HG03045 (cell line): ENCODE measurements around the gene PPP2R5E.
"Not testable (repeated sequence)": the region's sequence is repeated elsewhere in the genome, so short reads cannot be mapped to it uniquely, and the experiment has no call there.

ENCODE experiments used
- ATAC-seq: cut with Tn5 transposase; IDR thresholded peaks from one replicate; pipeline ENCODE4 v1.9.1; 2021; ENCODE audit warnings: mild to moderate bottlenecking, moderate library complexity; ENCODE audit not compliant: unreplicated experiment

Gene PPP2R5E

GRCh38 chr14:63387711-63388110, 155.5 kb downstream of the PPP2R5E start:
- ATAC-seq = no peak

DNA sequence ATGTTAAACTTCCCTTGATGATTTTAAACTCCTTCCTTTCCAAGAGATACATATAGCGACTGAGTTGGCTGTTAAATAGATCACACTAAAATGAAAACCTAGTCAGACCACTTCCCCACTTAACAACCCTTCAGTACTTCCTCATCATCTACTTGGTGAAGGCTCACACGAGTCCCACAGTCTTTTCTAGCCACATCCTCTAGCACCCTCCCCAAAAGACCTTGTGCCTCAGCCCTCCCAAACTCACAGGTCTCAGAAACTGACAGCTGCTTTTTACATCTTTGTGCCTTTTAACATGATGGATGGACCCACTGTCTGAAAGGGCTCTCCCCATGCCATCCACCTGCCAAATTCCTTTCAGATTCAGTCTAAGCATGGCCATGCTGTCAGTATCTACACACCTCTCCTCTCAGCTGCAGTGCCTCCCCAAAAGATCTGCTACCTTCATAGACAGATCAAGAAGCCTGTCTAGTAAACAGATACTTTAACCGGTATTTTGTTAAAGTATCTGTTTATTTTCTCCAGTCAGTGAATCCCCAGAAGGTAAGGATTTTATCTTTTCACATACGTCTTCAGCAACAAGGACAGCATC, 159.3 kb downstream of the PPP2R5E start:
- ATAC-seq = no peak

- no peak for ATAC-seq
These were observed 164.7 kb downstream of the PPP2R5E start for GRCh38 chr14:63378444-63378843.

GRCh38 chr14:63375769-63376168, 167.4 kb downstream of the PPP2R5E start:
- no peak for ATAC-seq

DNA sequence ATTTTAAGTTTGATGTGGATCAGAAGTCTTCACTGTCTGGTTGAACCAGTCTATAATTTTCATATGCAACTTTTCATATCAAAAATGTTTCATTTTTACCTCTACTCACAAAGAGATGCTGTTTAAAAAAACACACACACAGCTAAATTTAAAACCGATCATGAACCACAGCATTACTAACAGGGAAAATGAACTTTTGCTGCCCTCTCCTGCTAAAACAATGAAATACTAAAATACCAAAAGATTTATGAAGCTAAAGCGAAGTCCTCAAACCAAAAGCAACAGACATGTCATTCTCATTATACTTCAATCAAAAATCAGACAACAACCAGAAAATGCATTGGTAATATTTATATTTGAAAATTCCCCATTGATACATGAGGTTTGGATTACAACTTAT, 171.6 kb downstream of the PPP2R5E start:
- not testable (repeated sequence) for ATAC-seq

- ATAC-seq = no peak
These were observed 172.1 kb downstream of the PPP2R5E start for GRCh38 chr14:63371033-63371432.

- no peak for ATAC-seq
These were observed 175.3 kb downstream of the PPP2R5E start for GRCh38 chr14:63367742-63368364.

DNA sequence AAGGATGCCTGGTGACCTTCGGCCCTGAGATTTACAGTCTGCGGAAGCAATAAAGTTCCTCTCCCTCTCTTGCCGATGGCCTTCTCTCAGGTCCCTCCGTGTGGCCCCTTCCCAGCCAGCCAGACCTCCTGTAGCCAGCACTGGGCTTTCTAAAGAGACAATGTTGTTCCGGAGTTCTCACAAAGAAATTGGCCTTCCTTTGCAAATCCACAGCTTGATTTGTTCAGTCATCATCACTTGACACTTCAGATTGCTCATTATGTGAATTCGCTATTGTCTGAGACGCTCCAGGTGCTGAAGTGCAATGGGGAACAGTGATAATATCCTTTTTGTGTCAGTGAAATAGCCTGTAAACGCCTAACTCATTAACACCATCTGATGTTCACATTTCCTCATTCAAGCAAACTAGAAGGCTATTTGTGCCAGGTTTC, 180.8 kb downstream of the PPP2R5E start:
- ATAC-seq = no peak

DNA sequence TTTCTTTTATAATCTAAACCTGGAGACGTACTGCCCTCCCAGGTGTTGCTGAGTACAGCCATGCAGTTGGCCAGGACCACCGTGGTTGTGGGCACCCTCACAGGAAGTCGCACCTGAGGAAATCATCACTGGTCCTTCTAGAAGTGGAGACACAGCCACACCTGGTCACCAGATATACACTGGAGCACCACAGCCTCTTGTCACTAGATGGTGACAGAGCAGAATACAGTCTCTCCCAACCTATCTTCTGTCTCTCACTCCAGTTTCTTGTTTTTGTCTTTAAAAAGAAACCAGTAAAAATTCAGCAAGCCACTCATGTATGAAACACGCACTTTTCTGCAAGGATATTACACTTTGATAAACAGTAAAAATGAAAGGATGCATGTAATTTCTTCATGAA, 181.4 kb downstream of the PPP2R5E start:
- no peak for ATAC-seq

DNA sequence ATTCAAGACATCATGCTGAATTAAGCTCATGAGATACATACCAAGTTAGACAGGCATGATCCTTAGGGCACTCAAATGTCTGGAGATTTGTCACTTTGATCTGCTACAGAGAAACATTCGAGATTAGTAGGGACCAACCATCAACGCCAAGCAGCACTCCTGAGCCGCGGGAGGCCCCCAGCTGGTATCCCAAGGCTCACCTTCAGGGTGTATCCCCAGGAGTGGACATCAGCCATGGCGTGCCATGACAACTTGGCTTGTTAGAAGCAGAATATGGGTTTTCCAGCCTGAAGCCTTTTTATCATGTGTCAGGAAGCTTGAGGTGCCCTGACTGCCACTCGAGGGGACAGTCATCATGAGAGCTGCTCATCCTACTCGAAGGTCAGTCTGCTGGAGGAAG, 185.3 kb downstream of the PPP2R5E start:
- no peak for ATAC-seq

DNA sequence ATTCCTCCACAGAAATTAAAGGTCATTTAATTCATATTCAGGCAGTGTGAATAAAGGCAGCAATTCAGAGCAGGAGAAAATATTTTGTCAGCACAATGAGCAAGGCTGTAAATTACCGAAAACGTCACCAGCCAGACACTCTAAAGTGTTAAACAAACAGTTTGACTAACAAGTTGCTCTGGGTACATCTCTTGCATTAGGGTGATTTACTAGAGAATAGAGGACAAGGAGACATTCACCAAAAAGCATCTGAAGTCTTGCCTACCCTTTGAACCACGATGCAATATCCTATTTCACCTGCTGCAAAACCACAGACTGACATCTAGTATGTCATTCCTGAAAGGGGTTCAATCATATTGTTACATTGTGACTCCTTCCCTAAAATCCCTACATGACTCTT, 197.4 kb downstream of the PPP2R5E start:
- no peak for ATAC-seq

GRCh38 chr14:63344336-63344735, 198.8 kb downstream of the PPP2R5E start:
- no peak for ATAC-seq

DNA sequence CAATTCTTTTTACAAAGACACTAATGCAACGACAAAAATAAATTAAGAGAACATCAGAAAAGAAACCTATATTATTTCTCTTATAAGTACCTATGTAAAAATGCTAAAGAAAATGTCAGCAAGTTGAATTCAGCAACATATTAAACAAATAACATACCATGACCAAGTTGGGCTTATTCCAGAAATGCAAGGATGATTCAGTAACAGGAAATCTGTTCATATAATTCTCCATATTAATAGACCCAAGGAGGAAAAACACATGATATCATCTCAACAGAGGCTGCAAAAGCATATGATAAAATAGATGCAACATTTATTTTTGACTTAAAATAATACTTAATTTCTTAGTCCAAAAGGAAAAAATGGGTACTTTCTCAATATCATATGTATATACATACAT, 199.3 kb downstream of the PPP2R5E start:
- no peak for ATAC-seq

GRCh38 chr14:63342371-63342770, 200.8 kb downstream of the PPP2R5E start:
- ATAC-seq = no peak

- no peak for ATAC-seq
These were observed 214.1 kb downstream of the PPP2R5E start for GRCh38 chr14:63328787-63329737.

DNA sequence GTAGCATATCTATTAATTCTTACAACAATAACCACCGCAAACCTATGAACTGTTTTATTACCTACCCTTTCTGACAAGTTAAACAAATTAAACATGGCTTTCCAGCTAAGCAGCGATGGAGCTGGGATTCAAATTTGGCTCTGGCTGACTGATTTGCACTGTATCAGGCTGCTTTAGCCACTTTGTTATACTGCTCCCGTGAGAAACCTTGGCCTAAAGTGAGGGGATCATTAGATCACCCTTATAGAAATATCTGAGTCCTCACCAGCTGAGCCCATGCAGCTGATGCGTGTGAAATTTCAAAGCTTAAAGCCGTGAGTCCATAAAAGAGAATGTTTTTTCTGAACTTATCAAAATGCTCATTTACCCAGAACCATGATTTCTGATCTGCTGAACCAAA, 216.3 kb downstream of the PPP2R5E start:
- ATAC-seq = no peak

GRCh38 chr14:63322897-63323573, 220.1 kb downstream of the PPP2R5E start:
- ATAC-seq = no peak

- no peak for ATAC-seq
These were observed 220.7 kb downstream of the PPP2R5E start for GRCh38 chr14:63322472-63322871.
